GM18909 (cell line): ENCODE results near the gene CACNA1I.

ENCODE experiments used
- ATAC-seq: cut with Tn5 transposase; IDR thresholded peaks from one replicate; pipeline ENCODE4 v1.9.1; 2021; ENCODE audit warnings: mild to moderate bottlenecking; ENCODE audit not compliant: unreplicated experiment, poor library complexity

CACNA1I gene

DNA sequence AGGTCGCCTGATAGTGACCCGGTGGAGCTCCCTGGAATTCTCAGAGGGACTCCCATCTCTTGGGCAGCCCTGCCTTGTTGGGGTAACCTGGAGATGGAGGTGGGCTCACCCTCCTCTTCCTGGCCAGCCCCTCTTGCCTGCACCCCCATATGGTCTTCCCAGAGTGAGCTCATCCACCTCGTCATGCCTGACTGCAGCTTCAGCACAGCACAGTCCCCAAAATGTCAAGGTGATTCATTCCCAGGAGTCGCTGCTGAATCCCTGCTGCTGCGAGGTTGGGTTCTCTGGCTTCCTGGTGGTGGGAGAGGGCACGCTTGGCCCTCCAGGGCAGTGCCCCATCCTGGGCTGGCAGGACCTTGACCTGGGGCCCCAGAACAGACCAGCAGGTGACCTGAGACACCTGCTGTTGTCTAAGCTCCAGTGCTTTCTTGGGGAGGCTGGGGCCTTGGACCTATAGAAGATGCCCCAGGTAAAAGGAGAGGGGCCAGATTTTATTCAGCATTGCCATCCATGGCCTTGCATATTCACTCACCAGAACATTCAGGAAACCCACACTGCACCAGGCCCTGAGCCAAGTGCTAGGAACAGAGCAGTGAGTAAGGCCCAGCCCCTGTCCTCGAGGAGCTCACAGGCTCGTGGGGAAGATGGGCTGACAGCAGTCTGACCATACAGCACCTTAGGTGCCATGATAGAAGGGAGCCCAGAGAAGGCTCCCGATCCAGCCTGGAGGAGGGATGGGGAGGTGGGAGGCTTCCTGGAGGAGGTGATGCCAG, 72.9 kb downstream of the CACNA1I start:
- ATAC-seq: no peak

GRCh38 chr22:39645532-39645931, 75.0 kb downstream of the CACNA1I start:
- no peak for ATAC-seq

DNA sequence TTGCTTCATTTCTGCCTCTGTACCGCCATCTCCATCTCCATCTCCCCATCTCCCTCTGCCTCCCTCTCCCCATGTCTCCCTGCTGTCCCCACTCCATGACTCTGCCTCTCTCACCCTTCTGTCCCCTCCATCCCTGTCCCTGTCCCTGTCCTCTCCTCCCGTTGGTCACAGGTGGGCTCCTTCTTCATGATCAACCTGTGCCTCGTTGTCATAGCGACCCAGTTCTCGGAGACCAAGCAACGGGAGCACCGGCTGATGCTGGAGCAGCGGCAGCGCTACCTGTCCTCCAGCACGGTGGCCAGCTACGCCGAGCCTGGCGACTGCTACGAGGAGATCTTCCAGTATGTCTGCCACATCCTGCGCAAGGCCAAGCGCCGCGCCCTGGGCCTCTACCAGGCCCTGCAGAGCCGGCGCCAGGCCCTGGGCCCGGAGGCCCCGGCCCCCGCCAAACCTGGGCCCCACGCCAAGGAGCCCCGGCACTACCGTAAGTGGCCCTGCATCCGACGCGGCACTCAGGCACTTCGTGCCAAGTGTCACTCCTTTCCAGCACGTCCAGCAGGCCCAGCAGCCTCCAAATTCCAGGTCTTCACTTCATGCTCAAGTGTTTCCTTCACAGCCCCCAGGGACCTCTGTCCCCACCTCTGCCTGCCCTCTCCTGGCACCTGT, 76.0 kb downstream of the CACNA1I start:
- ATAC-seq: no peak

GRCh38 chr22:39647836-39648629, 77.5 kb downstream of the CACNA1I start:
- ATAC-seq: no peak

DNA sequence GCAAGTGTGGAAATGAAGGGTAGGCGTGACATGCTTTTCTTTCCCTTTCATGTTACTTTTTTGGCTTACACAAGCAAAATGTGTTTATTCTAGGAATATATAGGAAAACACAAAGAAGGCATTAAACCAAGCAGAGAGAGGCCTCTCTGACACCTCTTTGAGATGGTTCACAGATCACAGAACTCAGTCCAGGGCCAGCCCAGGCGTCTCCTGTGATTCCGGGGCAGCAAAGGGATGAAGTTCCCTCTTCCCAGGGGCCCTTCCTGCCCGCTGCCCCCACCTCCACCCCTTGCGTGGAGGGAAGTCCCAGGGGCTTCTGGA, 78.0 kb downstream of the CACNA1I start:
- no peak for ATAC-seq

- ATAC-seq: no peak
Measured at GRCh38 chr22:39649500-39650089, 79.0 kb downstream of the CACNA1I start.

DNA sequence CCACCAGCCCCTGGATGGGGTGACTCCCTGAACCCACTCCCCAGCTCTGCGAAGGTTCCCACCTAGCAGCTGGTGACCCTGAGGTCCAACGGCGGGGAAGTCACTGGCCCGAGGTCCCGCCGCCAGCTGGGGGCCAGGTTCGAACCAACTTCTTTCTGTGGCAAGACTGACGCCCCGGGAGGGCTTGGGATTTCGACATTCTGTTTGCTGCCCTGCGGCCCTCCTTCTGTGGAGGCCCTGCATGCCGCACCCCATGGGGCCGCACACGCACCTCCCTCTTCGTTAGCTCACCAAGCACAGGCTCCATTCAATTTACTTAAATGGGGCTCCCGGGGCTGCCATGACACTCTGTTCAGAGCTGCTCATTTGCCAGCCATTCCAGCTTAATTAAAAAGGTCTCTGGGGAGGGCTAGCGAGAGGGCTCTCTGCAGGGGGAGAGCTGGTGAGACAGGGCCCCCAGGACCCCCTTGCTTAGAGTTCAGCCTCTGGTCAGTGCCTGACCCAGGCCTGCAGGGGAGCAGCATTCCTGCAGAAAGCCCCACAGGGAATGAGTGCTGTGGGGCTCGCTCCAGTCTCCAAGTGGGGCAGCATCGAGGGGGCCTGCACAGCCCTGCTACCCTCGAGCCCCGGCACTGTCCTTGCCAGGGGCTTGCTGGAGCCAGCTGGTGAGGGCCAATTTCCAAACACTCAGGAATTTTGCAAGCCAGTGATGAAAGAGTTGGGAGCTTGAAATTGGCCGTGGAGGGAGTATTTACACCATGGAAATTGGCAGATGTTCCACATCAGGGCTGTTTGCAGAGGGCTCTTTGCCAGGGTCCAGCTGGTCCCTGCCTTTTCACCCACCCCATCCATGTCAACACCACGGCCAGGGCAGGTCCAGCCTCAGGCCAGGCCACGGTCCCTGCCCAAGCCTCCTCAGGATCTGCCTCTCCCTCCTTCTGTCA, 80.8 kb downstream of the CACNA1I start:
- no peak for ATAC-seq

DNA sequence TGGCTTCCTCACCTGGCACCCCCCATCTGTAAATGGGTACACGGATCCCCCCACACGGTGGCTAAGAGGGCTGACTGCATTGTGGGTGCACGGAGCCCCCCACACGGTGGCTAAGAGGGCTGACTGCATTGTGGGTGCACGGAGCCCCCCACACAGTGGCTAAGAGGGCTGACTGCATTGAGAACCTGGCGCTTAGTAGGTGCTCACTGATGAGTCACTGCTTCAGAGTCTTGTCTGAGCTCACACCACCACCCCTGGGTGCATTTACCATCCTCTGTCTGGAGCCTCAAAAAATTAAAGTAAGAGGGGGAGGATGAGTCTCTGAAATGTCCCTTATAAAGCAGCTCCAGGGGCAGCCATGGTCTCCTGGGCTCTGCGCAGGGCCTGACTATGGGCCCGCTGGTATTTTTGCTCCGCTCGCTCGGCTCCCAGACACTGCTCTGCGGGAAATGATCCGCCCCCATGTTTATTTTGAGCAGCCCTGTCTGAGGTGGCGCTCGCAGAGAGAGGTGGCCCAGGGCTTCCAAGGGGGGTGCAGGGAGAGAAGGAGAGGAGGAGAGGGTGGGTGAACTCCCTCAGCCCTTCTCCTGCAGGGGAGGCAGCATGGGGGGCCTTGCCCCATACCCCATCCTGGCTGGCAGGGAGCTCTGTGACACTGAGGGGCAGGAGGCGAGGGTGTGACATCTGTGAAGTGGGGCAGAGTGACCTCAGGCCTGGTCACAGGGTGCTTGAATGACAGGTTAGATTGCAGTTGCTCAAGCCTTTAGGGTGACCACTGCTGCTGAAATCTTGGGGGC, 82.6 kb downstream of the CACNA1I start:
- ATAC-seq: no peak

GRCh38 chr22:39653787-39654077, 83.2 kb downstream of the CACNA1I start:
- no peak for ATAC-seq

DNA sequence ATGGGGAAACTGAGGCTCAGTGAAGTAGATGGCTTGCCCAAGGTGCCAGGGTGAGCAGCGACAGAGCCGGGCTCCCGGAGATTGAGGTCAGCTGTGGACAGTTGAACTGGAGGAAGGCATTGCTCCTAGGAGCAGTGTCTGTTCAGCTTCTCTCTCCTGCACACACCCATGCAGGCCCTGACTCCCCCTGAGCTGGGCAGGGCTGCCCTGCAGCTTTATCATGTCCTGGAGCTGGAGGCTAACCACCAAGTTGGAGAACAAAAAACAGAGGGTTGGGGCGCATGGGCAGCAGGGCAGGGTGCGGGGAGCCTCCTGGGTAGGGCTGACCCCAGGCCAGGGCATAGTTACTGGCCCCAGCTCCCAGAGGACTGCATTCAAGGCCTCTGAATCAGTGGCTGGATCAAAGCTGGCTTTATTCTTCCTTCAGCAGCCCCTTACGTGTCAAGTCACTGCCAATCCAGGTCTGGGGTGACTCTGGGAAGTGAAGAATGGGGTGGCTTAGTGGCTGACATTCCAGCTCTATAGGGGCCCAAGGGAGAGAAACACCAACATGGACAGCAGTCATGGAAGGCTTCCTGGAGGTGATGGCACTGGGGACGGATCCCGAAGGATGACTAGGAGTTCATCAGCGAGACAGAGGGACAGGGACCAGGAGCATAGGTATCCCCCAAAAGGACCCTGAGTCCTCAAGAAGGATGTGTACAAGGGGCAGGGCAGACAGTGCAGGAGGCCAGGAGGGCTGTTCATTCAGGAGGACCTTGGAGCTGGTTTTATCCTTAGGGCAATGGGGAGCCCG, 83.8 kb downstream of the CACNA1I start:
- no peak for ATAC-seq

DNA sequence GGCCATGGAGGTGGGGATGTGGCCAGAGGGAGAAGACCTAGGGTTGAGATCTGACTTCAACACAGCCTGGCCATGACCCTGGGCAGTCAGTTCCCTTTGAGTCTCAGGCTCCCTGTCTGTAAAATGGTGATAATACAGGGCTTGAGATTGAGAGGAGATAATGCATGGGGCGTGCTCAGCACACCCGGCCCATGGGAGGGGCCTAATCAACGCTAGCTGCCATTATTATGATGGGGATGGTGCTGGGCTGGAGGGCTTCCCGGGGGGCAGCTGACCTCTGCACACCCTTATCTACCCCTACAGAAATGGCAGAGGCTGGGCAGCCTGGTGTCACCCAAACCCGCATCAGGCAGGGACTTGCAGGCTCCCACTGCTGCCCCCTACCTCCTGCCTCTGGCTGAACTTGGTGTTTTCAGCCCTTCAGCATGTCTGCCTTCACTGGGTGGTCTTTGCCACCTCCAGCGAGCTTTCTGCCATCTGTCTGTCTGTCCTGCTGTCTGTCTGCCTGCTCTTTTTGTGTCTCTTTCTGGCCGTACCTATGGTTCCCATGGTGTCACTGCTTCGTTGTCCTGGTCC, 84.5 kb downstream of the CACNA1I start:
- ATAC-seq: no peak

DNA sequence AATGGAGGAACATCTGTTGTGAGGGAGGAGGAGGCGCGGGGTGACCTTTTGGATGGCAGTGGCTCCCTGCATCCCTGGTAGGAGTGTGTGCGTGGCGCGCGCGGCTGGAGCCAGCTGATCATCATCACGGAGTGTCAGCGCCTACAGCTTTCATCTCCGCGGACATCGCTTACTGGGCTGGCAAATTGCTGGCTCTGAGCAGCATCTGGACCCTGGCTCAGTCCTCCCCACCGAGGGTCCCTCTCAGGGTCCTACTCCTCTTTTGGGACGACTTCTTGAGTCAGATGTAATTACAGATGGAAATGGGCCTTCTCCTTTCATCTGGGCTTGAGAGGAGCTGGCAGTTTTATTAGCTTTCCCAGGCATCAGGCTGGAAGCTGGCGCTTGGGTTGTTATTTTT, 85.3 kb downstream of the CACNA1I start:
- ATAC-seq: no peak

DNA sequence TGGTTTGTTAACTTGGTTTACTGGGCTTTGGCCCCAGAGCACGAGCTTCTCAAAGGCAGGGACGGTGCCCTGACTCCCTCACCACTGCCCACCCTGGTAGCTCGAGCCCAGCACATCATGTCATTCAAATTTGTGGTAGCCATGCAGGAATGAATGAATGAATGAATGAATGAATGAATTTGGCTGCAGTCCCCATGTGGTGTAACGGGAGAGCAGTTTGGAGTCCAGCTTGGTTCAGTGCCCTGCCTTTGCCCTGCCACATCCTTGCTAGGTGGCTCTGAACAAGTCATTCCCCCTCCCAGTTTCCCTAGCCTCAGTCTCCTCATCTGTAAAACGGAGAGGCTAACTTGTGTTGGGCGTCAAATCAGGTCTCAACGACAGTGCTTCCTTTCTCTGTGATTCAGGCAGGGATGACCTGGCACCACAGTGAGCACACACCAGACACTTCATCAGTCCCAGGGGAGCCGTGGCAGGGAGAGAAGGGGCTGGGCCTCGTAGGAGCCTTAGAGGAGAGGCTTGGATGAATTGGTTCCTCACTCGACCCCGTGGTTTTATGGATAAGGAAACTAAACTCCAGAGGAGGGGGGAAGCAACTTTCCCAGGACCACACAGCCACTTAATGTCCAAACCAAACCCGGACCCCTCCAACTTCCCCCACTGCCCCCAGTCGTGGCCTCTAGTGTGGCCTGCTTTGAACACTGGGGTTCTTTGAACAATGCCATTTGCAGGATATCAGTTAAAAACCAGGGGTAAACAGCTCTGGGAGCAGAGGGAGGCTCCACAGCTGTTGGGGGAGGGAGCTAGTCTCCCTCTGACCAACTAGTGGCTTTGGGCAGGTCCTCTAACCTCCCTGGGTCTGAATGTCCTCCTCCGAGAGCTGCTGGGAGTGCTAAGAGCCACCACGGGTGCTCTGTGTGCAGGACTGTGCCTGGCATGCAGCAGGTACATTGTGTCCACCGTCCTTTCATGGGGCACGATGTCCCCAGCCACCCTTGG, 86.2 kb downstream of the CACNA1I start:
- no peak for ATAC-seq

- no peak for ATAC-seq
Measured at GRCh38 chr22:39658367-39658766, 87.8 kb downstream of the CACNA1I start.

- no peak for ATAC-seq
Measured at GRCh38 chr22:39658806-39659463, 88.4 kb downstream of the CACNA1I start.

GRCh38 chr22:39661501-39661841, 90.9 kb downstream of the CACNA1I start:
- no peak for ATAC-seq
